CD8-positive, alpha-beta memory T cell (primary cell): ENCODE results near the gene SCGB1C1. TPM values are rescaled to one million over a fixed set of nuclear protein-coding genes. Genes with fewer than 3 reads are reported as not detected.

Experiments
- CTCF ChIA-PET: fragments of 350-600 bp; sonication (Branson Sonifier 250); formaldehyde crosslinking; loops from one replicate; lab custom pipeline; 2021; ENCODE audit warnings: antibody characterized with exemption; lab: Charles Lee
- POLR2A ChIA-PET: fragments of 350-600 bp; sonication (Branson Sonifier 250); formaldehyde crosslinking; loops from one replicate; lab custom pipeline; 2021; ENCODE audit warnings: antibody characterized with exemption; lab: Charles Lee
- DNase-seq, 5 donors: peaks; one replicate each; pipeline versions ENCODE4 v3.0.0 to v3.0.0-alpha.2; 2020 to 2022; ENCODE audit warnings: mixed read lengths in 1 of 5
- H3K27ac ChIP-seq: one replicate; pipeline ENCODE4 v1.7.0; 2013; ENCODE audit warnings: low read depth, mild to moderate bottlenecking, low read length, moderate library complexity
- H3K27me3 ChIP-seq: 2 replicates; pipeline ENCODE4 v1.7.0; 2013; ENCODE audit warnings: low read length, mild to moderate bottlenecking; ENCODE audit not compliant: insufficient read depth, poor library complexity, severe bottlenecking
- H3K36me3 ChIP-seq: 2 replicates; pipeline ENCODE4 v1.7.0; 2013; ENCODE audit warnings: mild to moderate bottlenecking, low read length, moderate library complexity; ENCODE audit not compliant: insufficient read depth
- H3K4me1 ChIP-seq: 2 replicates; pipeline ENCODE4 v1.7.0; 2013; ENCODE audit warnings: mild to moderate bottlenecking, low read length, moderate library complexity; ENCODE audit not compliant: insufficient read depth
- H3K4me3 ChIP-seq: 2 replicates; pipeline ENCODE4 v1.7.0; 2013; ENCODE audit warnings: mild to moderate bottlenecking, low read length
- H3K9me3 ChIP-seq: 2 replicates; pipeline ENCODE4 v1.7.0; 2013; ENCODE audit warnings: mild to moderate bottlenecking, low read length
- H3K27ac Mint-ChIP-seq, 8 donors: one replicate each; pipeline ENCODE4 v1.8.0; 2020 to 2021; ENCODE audit warnings: mixed read lengths in 8 of 8, mild to moderate bottlenecking in 6 of 8, inconsistent platforms in 3 of 8, moderate library complexity in 3 of 8
- H3K27me3 Mint-ChIP-seq, 2 donors: one replicate each; pipeline ENCODE4 v1.8.0; 2020 to 2021; ENCODE audit warnings: mixed read lengths in 2 of 2, mild to moderate bottlenecking in 1 of 2, moderate library complexity in 1 of 2
- H3K36me3 Mint-ChIP-seq, 3 donors: one replicate each; pipeline ENCODE4 v1.8.0; 2020 to 2021; ENCODE audit warnings: mixed read lengths in 3 of 3, inconsistent platforms in 1 of 3, mild to moderate bottlenecking in 1 of 3
- H3K4me1 Mint-ChIP-seq, 3 donors: one replicate each; pipeline ENCODE4 v1.8.0; 2020 to 2021; ENCODE audit warnings: mixed read lengths in 3 of 3, inconsistent platforms in 1 of 3, mild to moderate bottlenecking in 1 of 3
- H3K4me3 Mint-ChIP-seq, 7 donors: one replicate each; pipeline ENCODE4 v1.8.0; 2020 to 2021; ENCODE audit warnings: mixed read lengths in 7 of 7, mild to moderate bottlenecking in 6 of 7, moderate library complexity in 4 of 7, inconsistent platforms in 2 of 7
- H3K9me3 Mint-ChIP-seq, 5 donors: one replicate each; pipeline ENCODE4 v1.8.0; 2020 to 2022; ENCODE audit warnings: mixed read lengths in 5 of 5, mild to moderate bottlenecking in 3 of 5, moderate library complexity in 2 of 5, inconsistent platforms in 1 of 5
- polyA plus RNA-seq: library from polyadenylated mRNA; unstranded; fragments of 300-500 nt; fragmentation: Illumina TruSeq; gene quantifications from one replicate; pipeline ENCODE4 v1.2.3, GENCODE V29; 2021
- total RNA-seq, 2 experiments: library from RNA; stranded (reverse); gene quantifications; one replicate each; pipeline ENCODE4 v1.2.3, GENCODE V29; 2021

Gene SCGB1C1
- total and polyA plus RNA-seq, 3 experiments from 2014 or later: not detected

DNA sequence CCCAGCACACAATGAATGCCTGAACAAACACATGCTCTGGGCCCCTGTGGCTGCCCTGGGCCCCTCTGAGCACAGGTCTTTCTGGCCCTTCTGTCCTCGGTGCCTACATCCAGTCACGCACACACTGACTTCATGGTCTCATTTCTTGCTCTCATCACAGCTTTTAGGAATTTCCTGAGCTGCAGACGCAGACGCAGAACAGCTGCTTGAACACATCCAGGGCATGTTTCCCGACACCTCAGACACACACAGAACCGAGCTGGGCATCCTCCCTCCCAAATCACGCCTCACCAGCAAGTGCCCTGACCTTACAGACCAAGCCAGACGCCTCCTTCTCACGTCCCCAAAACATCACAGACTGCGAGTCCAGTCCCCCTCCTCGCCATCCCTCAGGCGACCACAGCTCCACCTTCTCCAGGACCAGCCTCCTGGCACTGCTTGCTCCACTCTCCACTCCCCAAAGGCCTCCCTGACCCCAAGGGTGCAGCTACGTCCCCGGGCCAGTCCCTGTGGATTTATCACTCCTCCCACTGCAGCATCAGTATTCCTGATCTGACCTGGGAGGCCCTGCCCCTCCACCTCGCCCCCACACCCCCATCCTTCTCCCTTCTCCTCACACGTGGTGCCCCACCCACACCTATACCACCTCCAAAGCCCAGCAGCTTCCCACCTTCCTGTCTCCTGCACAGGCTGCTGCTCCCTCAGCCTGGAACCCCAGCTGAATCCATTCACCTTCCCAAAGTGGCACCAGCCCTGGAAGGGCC, 30.3 kb downstream of the SCGB1C1 start:
- no peaks in the 10 kb centered on the region for H3K27me3 Mint-ChIP-seq
- peak overlapping the region in 1 of 7 donors; percentile 2 for H3K4me3 Mint-ChIP-seq
- no peak for DNase-seq
- peaks cover 0 to 39% (median 8%) of the 10 kb centered on the region in 3 donors for H3K36me3 Mint-ChIP-seq
- H3K4me3 ChIP-seq: no peak overlapping the region
- no peaks in the 10 kb centered on the region for H3K4me1 ChIP-seq
- H3K4me1 Mint-ChIP-seq: peaks cover 0 to 5% (median 1%) of the 10 kb centered on the region in 3 donors
- H3K9me3 Mint-ChIP-seq: peaks cover 0 to 1% (median 0%) of the 10 kb centered on the region in 5 donors
- no peaks in the 10 kb centered on the region for H3K27me3 ChIP-seq
- peak overlapping the region in 4 of 8 donors; percentile 5 to 89 (median 62) for H3K27ac Mint-ChIP-seq
- H3K9me3 ChIP-seq: no peaks in the 10 kb centered on the region
- POLR2A ChIA-PET: no interaction called here
- H3K36me3 ChIP-seq: peaks cover 6% of the 10 kb centered on the region
- CTCF ChIA-PET: no interaction called here
- H3K27ac ChIP-seq: no peak overlapping the region

- peaks cover 0 to 42% (median 8%) of the 10 kb centered on the region in 3 donors for H3K36me3 Mint-ChIP-seq
- no peak for DNase-seq
- H3K27me3 ChIP-seq: no peaks in the 10 kb centered on the region
- H3K36me3 ChIP-seq: peaks cover 6% of the 10 kb centered on the region
- no peak overlapping the region for H3K4me3 ChIP-seq
- no peak overlapping the region for H3K27ac Mint-ChIP-seq
- H3K27ac ChIP-seq: no peak overlapping the region
- H3K4me1 Mint-ChIP-seq: peaks cover 4 to 12% (median 5%) of the 10 kb centered on the region in 3 donors
- H3K27me3 Mint-ChIP-seq: no peaks in the 10 kb centered on the region
- H3K9me3 ChIP-seq: no peaks in the 10 kb centered on the region
- no peaks in the 10 kb centered on the region for H3K4me1 ChIP-seq
- CTCF ChIA-PET: no interaction called here
- no peak overlapping the region for H3K4me3 Mint-ChIP-seq
- peaks cover 0 to 1% (median 0%) of the 10 kb centered on the region in 5 donors for H3K9me3 Mint-ChIP-seq
- POLR2A ChIA-PET: no interaction called here
Measured at GRCh38 chr11:223884-224283, 31.0 kb downstream of the SCGB1C1 start.

DNA sequence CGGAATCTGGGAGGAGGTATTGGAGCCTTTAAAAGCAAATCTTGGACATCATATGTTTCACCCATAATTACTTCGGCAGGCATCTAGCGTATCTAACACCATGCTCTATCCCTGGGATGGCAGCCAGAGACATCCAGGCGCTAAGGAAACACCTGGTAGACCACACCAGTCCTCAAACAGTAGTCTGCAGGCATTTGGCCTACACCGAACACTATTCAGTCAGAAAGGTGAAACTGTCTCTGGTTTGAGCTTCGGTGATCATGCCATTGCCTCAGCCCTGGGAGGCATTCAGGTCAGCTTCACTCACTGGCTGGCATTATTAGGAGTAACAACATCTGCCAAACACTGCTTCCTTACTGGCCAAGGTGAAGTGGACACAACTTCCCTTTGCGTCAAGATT, 31.5 kb downstream of the SCGB1C1 start:
- no peaks in the 10 kb centered on the region for H3K4me1 ChIP-seq
- Mint-ChIP-seq H3K4me3 (no peak overlapping the region), H3K36me3 (peaks cover 0 to 41% (median 4%) of the 10 kb centered on the region in 3 donors), H3K9me3 (peaks cover 0 to 1% (median 0%) of the 10 kb centered on the region in 5 donors), H3K27me3 (no peaks in the 10 kb centered on the region), H3K27ac (peak overlapping the region in 2 of 8 donors; percentile 54 to 70), H3K4me1 (peaks cover 4 to 12% (median 5%) of the 10 kb centered on the region in 3 donors)
- peaks cover 6% of the 10 kb centered on the region for H3K36me3 ChIP-seq
- ChIA-PET CTCF (no interaction called here), POLR2A (no interaction called here)
- no peak for DNase-seq
- H3K27ac ChIP-seq: no peak overlapping the region
- no peaks in the 10 kb centered on the region for H3K9me3 ChIP-seq
- H3K4me3 ChIP-seq: no peak overlapping the region
- H3K27me3 ChIP-seq: no peaks in the 10 kb centered on the region

GRCh38 chr11:225734-226453, 33.0 kb downstream of the SCGB1C1 start:
- Histone ChIP-seq H3K9me3 (no peaks in the 10 kb centered on the region), H3K27ac (no peak overlapping the region), H3K27me3 (no peaks in the 10 kb centered on the region), H3K36me3 (peaks cover 6% of the 10 kb centered on the region), H3K4me3 (no peak overlapping the region), H3K4me1 (no peaks in the 10 kb centered on the region)
- H3K27me3 Mint-ChIP-seq: no peaks in the 10 kb centered on the region
- peaks cover 0 to 1% (median 0%) of the 10 kb centered on the region in 5 donors for H3K9me3 Mint-ChIP-seq
- ChIA-PET POLR2A (no interaction called here), CTCF (no interaction called here)
- H3K4me3 Mint-ChIP-seq: no peak overlapping the region
- H3K36me3 Mint-ChIP-seq: peaks cover 0 to 45% (median 4%) of the 10 kb centered on the region in 3 donors
- no peak for DNase-seq
- H3K27ac Mint-ChIP-seq: peak overlapping the region in 3 of 8 donors; percentile 17 to 74 (median 57)
- peaks cover 4 to 12% (median 5%) of the 10 kb centered on the region in 3 donors for H3K4me1 Mint-ChIP-seq

DNA sequence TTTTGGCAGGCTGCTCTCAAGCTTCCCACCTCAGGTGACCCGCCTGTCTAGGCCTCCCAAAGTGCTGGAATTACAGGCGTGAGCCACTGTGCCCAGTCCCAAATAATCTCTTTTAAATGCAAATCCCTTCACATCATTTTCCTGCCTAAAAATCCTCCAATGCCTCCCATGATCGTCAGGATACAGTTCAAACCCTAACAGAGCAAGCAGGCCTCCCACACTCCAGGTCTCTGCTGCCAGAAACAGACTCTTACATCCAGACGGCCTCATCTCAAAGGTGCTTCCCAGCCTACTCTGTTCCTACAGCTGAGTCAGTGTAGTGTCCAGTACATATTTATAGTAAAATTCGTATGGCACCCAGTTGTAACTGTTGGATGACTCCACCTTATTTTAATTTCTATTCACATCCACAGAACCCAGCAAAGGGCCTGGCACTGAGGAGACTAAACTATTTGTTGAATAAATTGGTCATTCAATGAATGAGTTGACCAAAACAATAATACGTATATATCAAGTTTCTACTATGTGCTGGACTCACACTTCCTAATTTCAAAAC, 35.0 kb downstream of the SCGB1C1 start:
- peaks cover 0 to 1% (median 0%) of the 10 kb centered on the region in 5 donors for H3K9me3 Mint-ChIP-seq
- ChIA-PET POLR2A (no interaction called here), CTCF (no interaction called here)
- Histone ChIP-seq H3K27me3 (no peaks in the 10 kb centered on the region), H3K4me3 (no peak overlapping the region), H3K27ac (no peak overlapping the region), H3K36me3 (peaks cover 6% of the 10 kb centered on the region), H3K9me3 (no peaks in the 10 kb centered on the region), H3K4me1 (no peaks in the 10 kb centered on the region)
- no peaks in the 10 kb centered on the region for H3K27me3 Mint-ChIP-seq
- H3K36me3 Mint-ChIP-seq: peaks cover 0 to 36% (median 8%) of the 10 kb centered on the region in 3 donors
- H3K4me3 Mint-ChIP-seq: no peak overlapping the region
- peak overlapping the region in 4 of 8 donors; percentile 49 to 93 (median 68) for H3K27ac Mint-ChIP-seq
- DNase-seq: no peak
- peaks cover 4 to 16% (median 5%) of the 10 kb centered on the region in 3 donors for H3K4me1 Mint-ChIP-seq

DNA sequence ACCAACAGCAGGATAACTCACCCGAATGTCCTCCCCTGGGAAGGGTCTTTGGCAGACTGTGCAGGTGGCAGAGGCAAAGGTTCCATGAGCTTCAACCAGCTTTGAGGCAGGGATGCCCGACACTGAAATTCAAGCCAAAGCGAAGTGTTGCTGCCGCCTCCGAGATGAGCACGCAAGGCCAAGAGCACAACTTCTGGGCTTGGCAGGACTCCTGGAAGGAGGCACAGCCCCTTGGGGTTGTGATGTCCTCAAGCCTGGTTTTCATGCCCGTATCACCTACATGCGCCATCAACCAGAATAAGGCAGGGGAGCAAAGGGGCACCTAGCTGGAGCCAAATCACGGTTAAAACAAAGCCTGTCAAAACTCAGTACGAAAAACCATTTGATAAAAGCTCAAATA, 37.6 kb downstream of the SCGB1C1 start:
- Mint-ChIP-seq H3K9me3 (no peaks in the 10 kb centered on the region), H3K4me1 (peaks cover 8 to 32% (median 14%) of the 10 kb centered on the region in 3 donors), H3K27ac (peak overlapping the region in 1 of 8 donors; percentile 29), H3K27me3 (no peaks in the 10 kb centered on the region), H3K36me3 (peaks cover 0 to 34% (median 8%) of the 10 kb centered on the region in 3 donors), H3K4me3 (no peak overlapping the region)
- H3K27ac ChIP-seq: no peak overlapping the region
- no peaks in the 10 kb centered on the region for H3K27me3 ChIP-seq
- H3K4me1 ChIP-seq: peaks cover 7% of the 10 kb centered on the region
- no peak overlapping the region for H3K4me3 ChIP-seq
- no peaks in the 10 kb centered on the region for H3K9me3 ChIP-seq
- no peaks in the 10 kb centered on the region for H3K36me3 ChIP-seq
- DNase-seq: no peak
- ChIA-PET POLR2A (no interaction called here), CTCF (no interaction called here)

DNA sequence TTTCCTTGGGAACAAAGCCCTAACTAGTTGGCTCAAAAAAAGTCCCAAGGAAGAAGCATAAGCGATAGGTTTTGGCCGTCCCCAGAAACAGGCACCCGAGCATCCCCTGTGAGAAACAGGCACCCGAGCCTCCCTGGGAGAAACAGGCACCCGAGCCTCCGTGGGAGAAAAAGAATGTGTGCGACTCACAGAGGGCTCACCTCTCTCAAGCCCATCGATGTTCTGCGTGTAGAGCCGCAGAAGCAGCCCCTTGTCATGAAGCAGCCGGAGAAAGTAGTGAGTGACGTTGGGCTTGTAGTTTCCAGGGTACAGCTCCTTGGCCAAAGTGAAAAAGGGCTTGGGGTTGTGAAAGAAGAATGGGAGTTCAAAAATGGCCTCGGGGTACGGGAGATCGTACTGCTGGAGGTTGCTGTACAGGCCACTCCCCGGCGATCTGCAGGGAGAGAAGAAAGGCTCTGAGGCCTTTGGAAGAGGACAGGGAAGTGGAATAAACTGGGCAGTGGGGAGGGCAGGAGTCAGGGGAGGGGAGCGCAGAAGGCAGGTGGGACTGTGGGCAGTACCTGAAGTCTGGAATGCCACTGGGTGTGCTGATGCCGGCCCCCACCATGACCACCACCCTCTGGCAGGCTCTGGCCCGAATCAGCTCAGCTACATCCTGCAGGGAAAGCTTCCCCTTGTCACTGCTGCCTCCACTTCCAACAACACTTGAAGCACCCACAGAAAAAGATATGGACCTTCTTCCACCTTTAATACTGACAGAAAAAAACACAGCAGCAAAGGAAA, 40.1 kb downstream of the SCGB1C1 start:
- H3K4me1 ChIP-seq: peaks cover 19% of the 10 kb centered on the region
- Mint-ChIP-seq H3K4me3 (peak overlapping the region in 1 of 7 donors; percentile 73), H3K27me3 (peaks cover 0 to 4% of the 10 kb centered on the region in 2 donors), H3K36me3 (peaks cover 0 to 38% (median 6%) of the 10 kb centered on the region in 3 donors), H3K4me1 (peaks cover 25 to 47% (median 25%) of the 10 kb centered on the region in 3 donors), H3K27ac (peak overlapping the region in 7 of 8 donors; percentile 50 to 98 (median 73)), H3K9me3 (no peaks in the 10 kb centered on the region)
- ChIA-PET POLR2A (no interaction called here), CTCF (no interaction called here)
- H3K9me3 ChIP-seq: no peaks in the 10 kb centered on the region
- DNase-seq: no peak
- H3K4me3 ChIP-seq: no peak overlapping the region
- no peaks in the 10 kb centered on the region for H3K36me3 ChIP-seq
- no peaks in the 10 kb centered on the region for H3K27me3 ChIP-seq
- no peak overlapping the region for H3K27ac ChIP-seq
